NCI-H146 treated with DMSO at 0.1 percent for 48 hours (cell line): ENCODE data around the gene HOXA5.

ENCODE experiments used
- DNase-seq: peaks from one replicate; lab custom pipeline; 2025; ENCODE audit not compliant: unreplicated experiment; lab: John Stamatoyannopoulos, UW

The HOXA5 gene

DNA sequence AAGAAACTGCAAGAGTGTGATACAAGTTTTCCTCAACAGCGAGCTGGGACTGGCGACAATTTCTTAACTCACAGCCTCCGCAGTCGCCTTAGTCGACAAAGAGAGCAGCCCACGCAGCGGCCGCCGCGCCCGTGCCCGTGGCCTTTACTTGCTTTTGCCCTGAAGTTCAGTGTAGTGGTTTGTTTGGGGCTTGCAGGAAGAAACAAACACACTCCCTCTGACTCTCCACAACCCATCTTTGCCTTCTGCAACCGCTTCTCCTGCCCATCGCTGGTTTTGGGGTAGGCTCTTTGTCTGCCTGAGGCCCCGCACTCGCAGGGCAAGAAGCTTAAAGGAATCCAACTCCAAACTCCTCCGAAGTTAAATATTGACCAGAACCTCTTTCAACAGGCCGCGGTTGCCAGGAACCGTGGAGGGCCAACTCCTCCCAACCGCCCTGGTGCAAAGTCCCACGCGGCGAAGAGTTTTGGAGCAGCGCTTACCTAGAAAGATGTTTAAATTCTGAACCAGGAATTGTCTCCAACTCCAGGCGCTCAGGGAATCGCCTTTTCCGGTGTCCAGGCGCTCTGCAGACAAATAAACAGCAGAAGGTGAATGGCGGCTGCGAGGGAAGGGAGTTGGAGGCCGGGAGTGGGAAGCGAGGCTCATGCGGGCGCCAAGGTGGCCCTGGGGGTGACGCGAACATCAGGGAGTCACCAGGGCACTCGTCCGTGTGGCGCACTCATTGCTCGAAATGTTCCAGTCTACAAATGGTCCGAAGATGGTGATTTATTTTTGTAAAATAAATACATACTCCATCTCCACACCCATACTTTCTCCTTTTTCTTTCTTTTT, 21.2 kb downstream of the HOXA5 start:
- no peak for DNase-seq

DNA sequence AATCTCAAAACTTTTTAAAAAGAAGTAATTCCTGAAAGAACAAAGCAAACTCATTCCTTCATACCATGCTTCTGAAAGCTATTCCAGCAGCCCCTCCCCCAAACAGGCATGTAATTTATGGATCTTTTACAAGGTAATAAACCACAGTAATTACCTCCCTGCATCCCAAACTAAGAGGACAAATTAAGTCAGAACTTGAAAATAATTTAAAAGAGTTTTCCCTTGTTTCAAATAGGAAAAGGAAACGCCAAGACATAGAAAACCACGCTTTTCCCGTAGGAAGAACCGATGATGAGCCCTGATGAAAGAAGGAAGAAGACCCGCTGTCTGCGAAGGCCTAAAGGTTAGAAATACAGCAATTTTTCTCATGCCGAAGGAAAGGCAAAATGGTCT, 21.8 kb downstream of the HOXA5 start:
- no peak for DNase-seq

DNA sequence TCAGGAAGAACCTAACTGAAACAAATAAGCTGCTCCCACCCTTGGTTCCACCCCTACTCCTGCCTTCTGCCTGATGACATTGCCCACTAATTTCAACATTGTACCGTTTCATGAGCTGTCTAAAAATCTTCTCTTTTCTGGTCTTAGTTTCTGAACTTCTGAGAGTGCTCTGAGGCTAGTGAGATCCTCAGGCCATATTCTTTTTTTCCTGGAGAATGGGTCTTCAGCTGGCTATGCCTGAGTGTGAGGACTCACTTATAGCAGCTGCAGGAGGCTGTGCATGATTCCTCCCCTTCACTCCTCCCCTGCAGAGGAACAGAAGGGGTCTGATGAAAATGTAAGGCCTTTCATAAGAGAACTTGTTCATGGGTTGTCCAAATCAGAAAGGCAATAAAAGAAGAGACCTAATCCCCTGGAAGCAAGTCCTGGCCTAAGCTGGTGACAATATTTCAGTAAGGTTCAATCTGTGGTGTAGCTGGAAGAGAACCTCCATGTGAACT, 24.0 kb downstream of the HOXA5 start:
- no peak for DNase-seq

DNA sequence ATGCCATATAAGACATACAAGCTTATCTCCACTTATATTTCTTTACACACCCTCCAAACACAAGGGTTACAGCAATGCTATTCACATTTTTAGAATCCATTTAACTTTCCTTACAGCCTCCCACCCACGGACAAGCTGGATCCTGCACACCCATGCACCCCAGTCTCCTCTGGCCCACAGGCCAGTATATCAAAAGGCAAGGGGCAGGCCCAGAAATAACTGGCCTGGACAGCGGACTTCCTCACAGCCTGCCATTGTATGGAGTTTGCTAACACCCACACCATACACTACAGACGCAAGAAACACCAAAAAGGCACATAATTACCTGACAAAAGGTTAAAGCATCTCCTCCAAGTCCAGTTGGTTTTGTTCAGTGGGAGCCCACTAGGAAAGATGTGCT, 24.9 kb downstream of the HOXA5 start:
- DNase-seq, result no peak

DNA sequence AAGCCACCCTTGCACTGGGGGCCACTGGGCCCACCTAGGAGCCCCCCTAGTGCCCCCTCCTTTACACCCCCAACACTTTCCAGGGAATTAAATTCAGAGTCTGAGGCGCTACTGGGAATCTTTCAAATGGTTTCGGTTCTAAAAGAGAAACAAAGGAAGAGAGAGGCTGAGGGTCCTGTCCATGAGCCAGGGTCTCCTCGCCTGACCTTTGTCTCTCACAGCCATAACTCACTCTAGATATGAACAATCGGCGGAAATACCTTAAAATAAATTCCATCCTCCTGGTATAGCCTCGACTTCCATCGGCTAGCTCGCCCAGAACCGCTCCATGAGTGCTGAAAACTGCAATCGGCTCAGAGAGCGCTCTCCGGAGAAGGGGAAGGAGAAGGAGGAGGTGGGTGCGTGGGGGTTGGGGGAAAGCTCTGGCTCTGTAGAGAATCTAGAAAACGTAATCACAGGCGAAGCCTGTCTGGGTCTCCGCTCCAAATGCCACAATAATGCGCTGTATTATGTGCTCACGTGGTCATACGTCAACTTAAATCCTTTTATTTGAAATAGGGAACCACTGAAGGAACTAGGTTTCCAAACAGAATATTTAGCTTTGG, 25.5 kb downstream of the HOXA5 start:
- no peak for DNase-seq

DNA sequence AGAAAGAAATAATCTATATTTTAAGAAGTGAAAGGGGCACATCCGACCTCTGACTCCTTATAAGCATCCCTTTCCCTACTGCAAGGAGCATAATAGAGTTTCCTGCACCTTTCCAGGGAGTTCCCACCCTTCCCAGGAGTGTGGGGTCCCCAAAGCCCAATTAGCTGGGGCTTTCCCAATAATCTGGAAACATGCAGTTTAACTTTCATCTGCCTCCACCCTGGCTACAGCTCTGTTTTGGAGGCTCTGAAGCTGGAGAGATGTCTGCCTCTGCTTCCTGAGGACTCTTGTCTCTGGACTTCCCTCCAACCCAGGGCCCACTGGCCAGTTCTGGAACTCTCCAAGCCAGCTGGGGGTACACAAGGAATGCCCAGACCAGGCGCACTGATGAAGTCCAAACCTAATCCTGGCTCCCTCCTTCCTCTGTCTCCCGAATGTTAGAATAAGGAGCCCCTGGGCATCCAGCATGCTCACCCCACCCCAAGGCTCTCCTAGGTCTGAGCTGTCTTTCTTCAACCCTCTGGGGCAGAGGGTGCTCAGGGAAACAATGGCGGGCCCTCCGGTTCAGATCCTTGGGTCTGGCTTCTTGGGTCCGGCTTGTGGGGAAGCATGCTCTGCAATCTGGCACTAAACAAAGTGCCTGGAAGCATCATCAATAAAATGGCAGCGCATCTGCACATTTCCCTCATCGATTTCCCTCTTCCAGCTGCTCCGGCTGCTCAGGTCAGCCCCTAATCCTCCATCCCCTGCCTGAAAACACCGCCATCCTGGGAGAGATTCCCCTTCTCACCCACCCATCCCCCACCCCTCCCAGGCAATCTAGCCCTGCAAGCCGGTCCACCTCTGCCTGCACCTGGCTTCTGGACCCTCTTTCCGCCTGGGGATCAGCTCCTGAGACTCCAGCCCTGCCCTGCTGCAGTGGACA, 26.3 kb downstream of the HOXA5 start:
- no peak for DNase-seq

DNA sequence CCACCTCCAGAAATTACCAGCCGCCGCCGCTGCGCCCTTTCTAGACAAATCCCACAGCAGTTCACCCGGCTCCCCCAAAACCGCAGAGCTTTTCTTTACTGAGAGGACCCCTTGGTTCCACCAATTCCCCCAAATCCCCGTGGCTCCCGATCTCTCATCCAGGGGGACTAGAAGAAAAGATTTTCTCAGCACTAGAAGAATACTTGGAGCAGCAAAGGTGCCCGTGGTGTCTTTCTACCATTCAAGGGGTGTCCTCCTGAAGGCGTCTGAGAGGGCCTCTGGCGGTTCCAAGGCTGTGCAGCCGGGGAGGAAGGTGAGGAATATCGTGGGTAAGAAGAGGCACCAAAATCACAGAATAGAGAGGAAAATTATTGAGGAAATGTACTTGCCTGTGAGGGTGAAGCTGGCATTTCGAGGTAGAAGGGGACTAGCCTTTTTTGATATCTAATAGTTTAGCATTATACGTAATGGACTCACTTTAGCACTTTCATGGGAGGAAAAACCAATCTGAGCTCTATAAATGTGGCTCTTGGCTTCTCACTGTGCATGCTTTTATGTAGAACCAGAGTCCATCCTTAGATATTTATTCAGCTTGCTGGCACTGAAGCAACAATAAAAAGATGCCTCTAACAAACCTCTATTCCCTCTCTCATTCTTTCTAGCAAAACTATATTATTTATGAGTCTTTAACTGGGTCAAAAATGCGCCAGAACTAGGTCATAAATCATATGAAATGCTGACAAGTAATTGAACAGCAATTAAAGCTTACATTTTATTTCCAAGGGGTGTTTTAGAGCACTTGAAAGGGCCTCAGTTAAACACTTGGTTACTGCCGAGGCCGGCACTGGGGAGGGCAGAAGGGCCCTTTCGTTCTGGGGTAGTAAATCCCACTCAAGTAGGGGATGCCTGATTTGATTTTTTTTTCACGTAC, 27.2 kb downstream of the HOXA5 start:
- DNase-seq, result no peak

DNA sequence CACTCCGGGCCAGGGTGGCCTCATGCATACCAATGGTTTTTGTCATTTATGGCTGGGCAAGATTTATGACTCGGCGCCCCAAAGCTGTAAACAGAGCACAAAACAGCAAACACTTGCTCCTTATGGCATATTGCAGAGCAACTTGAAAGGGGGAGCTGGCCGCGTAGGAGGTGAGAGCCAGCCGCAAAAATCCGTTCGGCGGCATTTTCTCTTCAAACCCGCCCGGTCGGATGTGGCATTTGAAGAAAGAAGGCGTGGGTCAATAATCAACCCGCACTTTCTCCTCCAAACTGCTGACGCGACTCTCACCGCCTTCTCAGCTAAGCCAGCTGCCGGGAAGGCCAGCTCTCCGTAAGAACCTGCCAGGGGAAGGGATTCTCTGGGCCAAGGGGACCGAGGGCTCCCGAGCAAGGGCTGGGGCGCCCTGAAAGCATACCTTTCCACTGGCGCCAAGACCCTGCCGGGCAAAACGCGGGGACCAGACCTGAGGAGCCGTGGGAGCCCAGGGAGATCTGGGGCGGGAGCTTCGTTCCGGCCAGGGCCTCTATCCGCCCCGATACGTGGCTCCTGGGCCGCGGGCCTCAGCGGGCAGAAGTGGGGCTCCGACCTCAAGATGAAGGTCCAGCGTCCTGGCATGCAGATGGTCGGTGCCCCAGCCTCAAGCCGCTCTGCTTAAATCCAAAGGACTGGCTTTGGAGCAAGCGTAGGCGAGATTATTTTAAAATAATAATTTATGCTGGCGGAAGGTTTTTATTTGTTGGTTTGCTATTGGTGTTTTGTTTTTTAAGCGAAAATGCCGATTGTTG, 28.1 kb downstream of the HOXA5 start:
- DNase-seq, result no peak

DNA sequence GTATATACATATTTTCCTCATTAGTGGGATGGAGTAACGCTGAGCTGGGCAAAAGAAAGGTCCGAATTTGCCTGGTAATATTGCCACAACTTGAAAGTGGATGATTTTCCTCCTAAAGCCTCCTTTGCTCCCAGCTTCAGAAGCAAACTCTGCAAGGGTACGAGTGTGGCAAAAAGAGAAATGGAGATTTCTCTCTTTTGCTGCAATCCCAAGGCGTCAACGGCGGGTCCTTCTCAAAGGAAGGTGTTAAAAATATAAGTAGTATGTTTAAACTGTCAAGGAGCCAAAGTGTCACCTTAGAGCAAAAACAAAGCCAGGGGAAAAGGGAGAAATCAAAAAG, 28.6 kb downstream of the HOXA5 start:
- no peak for DNase-seq

DNA sequence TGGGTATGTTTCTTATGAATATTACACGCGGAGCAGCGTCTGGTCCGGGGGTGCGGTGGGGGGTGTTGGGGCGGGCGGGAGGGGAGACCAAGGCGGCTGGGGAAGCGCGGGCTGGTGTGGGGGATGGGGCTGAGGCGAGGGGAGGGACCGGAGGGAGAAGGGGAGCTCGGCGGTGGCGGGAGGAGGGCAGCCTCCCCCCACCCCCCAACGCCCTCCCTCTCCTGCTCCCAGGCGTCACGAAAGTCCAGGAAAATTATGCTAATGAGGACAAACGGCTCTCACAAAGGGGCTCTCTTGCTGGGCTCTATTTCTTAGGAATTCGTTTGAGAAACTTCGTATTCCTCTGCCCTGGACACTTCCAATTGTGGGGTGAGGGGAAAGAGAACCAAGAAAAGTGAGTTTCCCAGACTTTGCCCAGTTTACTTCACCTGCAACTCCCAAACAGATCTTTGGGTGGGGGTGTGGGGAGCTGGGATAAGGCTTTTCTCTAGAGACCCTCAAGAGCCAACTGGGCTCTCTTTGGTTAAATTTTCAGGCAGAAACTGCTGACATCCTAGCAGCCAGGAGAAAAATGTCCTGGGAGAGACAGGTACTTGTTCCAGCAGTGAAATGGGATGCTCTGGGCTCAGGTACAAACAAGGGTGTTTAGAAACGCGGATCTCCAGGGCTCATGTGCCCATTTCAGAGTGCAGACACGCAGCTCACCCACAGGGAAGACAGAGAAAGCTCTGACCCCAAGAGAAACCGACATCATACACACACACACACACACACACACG, 29.3 kb downstream of the HOXA5 start:
- DNase-seq, result peak; percentile 10

DNA sequence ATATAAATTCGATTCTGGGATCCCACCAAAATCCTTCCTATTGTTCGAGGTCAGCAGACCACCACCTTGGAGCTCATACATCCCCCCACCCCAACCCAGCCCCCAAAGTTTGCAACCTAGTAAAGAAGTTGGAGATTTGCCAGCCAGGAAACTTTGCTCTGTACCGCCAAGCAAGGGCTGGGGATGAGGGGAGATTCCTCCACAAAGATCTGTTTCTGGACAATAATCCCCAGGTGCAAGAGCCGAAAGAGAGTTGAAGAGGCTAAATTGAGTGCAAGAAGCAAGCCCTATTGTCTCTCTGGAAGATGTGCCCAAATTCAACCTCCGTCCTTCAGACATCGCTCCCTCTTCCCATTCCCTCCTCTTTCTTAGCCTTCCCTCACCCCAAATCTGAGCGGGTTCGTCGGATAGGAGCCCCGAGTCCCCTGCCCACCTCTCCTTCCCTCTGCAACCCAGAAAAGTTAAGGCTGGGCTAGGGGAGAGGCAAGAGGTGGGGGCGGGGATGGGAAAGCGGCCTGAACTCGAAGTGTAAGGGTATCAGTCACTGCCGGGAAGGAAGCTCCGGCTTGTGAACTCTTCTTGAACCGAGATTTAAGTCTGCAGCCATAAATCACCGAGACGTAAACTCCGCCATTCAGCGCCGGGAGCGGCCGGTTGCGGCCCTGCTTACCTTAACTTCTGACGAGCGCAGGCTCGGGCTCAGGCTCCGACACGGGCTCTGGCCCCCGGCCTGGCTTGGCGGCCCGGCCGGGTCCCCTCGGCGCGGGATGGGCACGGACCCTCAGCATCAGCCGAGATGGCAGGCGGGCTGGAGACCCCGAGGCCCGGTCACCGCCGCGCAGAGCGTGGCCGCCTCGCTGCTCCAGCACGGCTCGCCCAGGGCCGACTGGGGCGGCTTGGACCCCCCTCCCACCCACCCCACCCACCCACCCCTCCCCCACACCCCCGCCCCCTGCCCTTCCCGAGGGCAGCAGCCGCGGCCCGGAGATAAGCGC, 30.2 kb downstream of the HOXA5 start:
- DNase-seq, result peak; percentile 8

DNA sequence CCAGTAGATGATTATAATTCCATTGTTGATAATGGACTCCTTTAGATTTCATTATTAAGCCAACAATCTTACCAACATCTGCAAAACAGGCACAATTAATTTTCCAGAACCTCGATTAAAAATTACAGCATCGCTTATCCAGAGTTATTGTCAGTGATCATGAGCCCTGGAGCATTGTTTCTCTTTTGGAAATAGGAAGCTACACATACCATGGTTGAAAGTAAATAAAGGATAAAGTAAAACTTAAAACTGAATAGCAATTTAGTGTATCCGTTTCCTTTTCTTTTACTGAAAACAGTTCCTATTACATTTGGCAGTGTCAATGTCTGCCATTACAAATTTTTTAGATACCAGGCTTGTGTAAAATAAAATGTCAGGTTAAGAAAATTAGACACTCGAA, 31.1 kb downstream of the HOXA5 start:
- no peak for DNase-seq

DNA sequence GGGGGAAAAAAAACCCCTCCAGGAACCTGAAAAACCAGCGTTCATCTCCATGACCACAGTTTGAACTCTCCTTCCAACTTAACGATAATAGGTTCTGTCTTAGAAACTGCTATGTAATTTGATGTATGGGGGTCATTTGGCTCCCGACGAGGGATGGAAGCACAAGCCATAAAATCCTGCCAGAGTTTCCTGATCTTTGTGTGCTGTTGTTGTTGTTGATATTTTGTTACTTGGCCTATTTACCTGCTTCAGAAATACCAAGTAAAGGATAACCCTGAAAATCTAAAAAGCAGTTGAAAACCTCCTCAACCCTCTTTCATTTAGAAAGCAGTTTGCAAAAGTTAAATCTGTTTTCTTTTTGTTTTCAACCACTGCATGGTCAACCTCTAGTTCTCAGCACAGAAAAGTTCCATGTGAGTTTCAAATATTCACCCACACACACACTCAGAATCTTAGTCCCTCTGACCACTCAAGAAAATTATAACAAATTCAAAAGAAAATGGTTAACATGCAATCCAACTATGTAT, 31.7 kb downstream of the HOXA5 start:
- DNase-seq, result no peak

DNA sequence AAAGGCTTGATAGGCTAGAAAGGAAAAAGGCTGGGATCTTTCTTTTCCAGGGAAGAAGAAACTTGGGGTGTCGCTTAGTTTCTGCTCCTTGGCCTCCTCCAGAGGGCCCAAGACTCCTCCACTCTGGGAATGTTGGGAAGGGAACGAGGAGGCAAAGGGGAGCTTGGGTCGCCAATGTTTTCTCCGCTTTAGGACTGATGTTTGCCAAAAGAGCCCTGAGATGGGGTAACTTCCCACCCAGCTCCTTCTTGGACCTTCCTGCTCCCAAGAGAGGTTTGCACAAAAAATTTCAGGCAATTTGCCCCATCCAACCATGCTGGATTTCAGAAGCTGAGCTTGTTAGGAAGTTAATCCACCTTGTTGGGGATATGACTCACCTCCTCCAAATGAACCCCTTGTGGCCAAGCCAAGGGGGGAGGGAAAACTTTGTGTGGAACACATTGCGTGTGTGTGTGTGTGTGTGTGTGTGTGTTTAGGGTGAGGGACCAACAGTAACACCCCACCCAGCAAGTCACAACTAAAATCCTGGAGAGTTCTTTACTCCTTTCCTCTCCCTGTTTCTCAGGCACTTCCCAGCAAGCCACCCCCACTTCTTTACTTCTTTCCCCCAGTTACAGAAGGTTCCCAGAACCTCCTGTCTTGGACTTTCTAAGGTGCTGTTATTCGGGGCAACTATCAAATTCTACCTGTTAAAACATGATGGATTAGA, 32.3 kb downstream of the HOXA5 start:
- no peak for DNase-seq

DNA sequence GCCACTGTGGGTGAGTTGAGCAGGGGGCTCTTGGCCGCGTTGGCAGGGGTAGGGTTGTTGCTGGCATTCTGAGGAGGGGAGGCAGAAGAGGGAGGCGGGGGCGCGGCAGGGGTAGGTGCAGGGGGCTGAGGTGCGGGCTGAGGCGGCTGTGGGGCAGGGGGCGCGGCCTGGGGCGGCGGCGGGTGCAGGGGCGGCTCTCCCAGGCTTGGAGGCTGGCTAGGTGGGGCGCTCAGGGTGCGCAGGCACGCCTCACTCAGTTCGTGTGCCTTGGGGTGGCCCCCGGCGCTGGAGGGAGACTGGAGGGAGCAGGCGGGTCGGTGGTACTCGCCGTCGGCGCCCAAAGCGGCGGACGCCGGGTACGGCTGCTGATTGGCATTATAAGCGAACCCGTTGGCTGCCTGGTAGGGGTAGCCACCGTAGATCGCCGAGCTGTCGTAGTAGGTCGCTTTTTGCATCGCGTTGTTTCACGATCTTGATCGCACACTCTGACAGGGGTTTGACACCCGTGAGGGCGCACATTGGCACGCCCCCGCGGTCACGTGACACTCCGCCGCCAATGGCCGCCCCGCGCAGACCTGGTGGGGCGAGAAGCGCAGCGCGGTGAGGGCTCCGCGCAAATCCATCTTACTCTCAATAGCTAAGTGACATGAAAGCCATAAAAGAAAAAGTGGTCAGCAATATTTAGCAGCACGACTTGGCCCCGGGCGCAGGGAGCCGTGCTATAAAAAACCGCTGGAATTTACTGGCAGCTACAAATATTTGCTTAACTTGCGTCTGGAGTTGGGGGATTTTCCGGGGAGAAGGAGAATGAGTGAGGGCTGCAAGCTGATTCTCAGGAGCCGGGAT, 33.1 kb downstream of the HOXA5 start:
- no peak for DNase-seq
